Body of pancreas (tissue), 4 donors: ENCODE data around the gene ITGA8. TPM values are rescaled to one million over a fixed set of nuclear protein-coding genes. Genes with fewer than 3 reads are reported as not detected.
A peak's percentile ranks its signal among the peaks of the same experiment; 100 is the strongest.

ENCODE experiments used
- ATAC-seq: fragments of 150-250 bp; one replicate; pipeline ENCODE4 v1.9.1; 2016
- DNase-seq, 4 donors: peaks; one replicate each; pipeline ENCODE4 v3.0.0-alpha.2; 2019
- H3K27ac ChIP-seq, 4 donors: fragments of 200-600 bp; sonication (generic); 1 replicate in 3 of 4; 2 replicates in 1 of 4; pipeline versions ENCODE4 v1.5.1 to v1.6.1; 2016 to 2019; ENCODE audit warnings: mild to moderate bottlenecking in 1 of 4, mixed read lengths in 1 of 4, moderate library complexity in 1 of 4
- H3K27me3 ChIP-seq, 2 donors: fragments of 200-600 bp; sonication (generic); one replicate each; pipeline ENCODE4 v1.6.0; 2016; ENCODE audit warnings: mild to moderate bottlenecking in 1 of 2
- H3K36me3 ChIP-seq, 2 donors: fragments of 200-600 bp; sonication (generic); replicated peaks in 1 of 2; 2 replicates each; pipeline ENCODE4 v1.5.1; 2016; ENCODE audit warnings: low read depth in 2 of 2; ENCODE audit not compliant: insufficient read depth in 1 of 2
- H3K4me1 ChIP-seq: fragments of 200-600 bp; sonication (generic); one replicate; pipeline ENCODE4 v1.6.0; 2016
- H3K4me3 ChIP-seq, 2 donors: fragments of 200-600 bp; sonication (generic); 1 replicate in 1 of 2; 2 replicates in 1 of 2; pipeline ENCODE4 v1.5.1; 2016 to 2019
- H3K9me3 ChIP-seq, 3 donors: fragments of 200-600 bp; sonication (generic); 1 replicate in 2 of 3; 2 replicates in 1 of 3; pipeline ENCODE4 v1.5.1; 2016
- POLR2A ChIP-seq, 3 donors: fragments of 450-650 bp; IDR thresholded peaks; one replicate each; pipeline ENCODE4 v1.6.1; 2016; ENCODE audit warnings: antibody characterized with exemption in 3 of 3, mild to moderate bottlenecking in 2 of 3
- WGBS, 2 donors: methylation state at CpG; one replicate each; pipeline ENCODE4 v1.1.5; 2017; 5-methylcytosine and 5-hydroxymethylcytosine counted together
- intact Hi-C: fragments of 100-400 bp; cut with DNase I; formaldehyde crosslinking; loops from one replicate; pipeline ENCODE4 v1.15.1; 2023
- total RNA-seq, 2 donors: library from RNA; depleted of rRNA; stranded (reverse); fragments of >200 nt; gene quantifications; one replicate each; pipeline ENCODE4 v1.1.0, GENCODE V29; 2016
- TF ChIP-seq, protein P1 (sequence below), 7 experiments: fragments of 450-650 bp in 4 of 7; fragments of 200-600 bp in 3 of 7; sonication (generic) in 3 of 7; IDR thresholded peaks; one replicate each; pipeline ENCODE4 v1.5.1; 2016 to 2019; ENCODE audit warnings: antibody characterized with exemption in 7 of 7

The ITGA8 gene
- total RNA-seq, 2 donors from 2014 or later: 0.66 to 0.78 TPM

DNA sequence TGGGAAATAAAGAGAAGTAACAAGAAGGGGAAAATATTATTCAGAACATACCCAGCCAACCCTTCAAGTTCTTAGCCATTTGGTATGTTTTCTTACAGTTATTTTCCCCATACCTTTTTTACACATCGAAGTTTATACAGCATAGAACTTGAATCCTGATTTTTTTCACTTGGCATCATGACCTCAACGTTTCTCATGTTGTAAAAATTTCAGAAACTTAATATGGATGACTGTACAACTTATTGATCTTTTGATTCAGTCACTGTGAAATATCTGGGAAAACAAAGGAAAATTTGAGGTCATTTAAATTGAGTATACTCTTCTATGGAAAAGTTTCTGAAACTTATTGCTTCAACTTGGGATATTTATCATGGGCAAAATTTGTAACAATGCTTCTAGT is 245.1 kb downstream of the ITGA8 start:
- no peaks in the 10 kb centered on the region for H3K4me1 ChIP-seq
- intact Hi-C loops: no loop called here
- no peak overlapping the region for H3K4me3 ChIP-seq
- no peak for DNase-seq
- ATAC-seq: no peak
- no peaks in the 10 kb centered on the region for H3K9me3 ChIP-seq
- no peaks in the 10 kb centered on the region for H3K36me3 ChIP-seq
- no peaks in the 10 kb centered on the region for H3K27me3 ChIP-seq
- TF ChIP-seq, protein P1, sequence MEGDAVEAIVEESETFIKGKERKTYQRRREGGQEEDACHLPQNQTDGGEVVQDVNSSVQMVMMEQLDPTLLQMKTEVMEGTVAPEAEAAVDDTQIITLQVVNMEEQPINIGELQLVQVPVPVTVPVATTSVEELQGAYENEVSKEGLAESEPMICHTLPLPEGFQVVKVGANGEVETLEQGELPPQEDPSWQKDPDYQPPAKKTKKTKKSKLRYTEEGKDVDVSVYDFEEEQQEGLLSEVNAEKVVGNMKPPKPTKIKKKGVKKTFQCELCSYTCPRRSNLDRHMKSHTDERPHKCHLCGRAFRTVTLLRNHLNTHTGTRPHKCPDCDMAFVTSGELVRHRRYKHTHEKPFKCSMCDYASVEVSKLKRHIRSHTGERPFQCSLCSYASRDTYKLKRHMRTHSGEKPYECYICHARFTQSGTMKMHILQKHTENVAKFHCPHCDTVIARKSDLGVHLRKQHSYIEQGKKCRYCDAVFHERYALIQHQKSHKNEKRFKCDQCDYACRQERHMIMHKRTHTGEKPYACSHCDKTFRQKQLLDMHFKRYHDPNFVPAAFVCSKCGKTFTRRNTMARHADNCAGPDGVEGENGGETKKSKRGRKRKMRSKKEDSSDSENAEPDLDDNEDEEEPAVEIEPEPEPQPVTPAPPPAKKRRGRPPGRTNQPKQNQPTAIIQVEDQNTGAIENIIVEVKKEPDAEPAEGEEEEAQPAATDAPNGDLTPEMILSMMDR (IDR thresholded peaks at IDR 0.05): no peak
- no peak for TF ChIP-seq POLR2A (IDR thresholded peaks at IDR 0.05)
- H3K27ac ChIP-seq: no peak overlapping the region
- 35 to 42% methylated on average over 2 of the region's 2 CpGs for WGBS, 2 donors

DNA sequence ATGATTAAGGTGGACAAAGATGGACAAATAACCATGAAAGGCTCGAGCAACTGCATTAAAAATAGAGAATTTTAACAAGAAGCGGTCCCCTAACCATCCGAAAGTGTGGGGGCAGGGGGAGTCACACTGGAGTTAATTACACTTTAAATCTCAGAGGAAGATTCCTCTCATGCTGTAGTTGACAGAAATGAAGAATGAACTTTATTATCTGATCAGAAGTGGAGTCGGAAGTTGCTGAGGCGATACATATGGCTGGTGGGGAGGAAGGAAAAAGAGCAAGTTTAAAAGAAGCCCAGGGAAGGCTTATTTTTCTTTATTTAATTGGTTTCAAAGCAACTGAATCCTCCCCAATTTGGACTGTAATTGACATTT is 246.3 kb downstream of the ITGA8 start:
- ATAC-seq: no peak
- H3K9me3 ChIP-seq: no peaks in the 10 kb centered on the region
- intact Hi-C loops: no loop called here
- no peak for DNase-seq
- TF ChIP-seq, protein P1 (IDR thresholded peaks at IDR 0.05): no peak
- no peak for TF ChIP-seq POLR2A (IDR thresholded peaks at IDR 0.05)
- no peak overlapping the region for H3K4me3 ChIP-seq
- no peak overlapping the region for H3K27ac ChIP-seq
- no peaks in the 10 kb centered on the region for H3K4me1 ChIP-seq
- no peaks in the 10 kb centered on the region for H3K36me3 ChIP-seq
- 27 to 41% methylated on average over 5 of the region's 5 CpGs for WGBS, 2 donors
- H3K27me3 ChIP-seq: no peaks in the 10 kb centered on the region

DNA sequence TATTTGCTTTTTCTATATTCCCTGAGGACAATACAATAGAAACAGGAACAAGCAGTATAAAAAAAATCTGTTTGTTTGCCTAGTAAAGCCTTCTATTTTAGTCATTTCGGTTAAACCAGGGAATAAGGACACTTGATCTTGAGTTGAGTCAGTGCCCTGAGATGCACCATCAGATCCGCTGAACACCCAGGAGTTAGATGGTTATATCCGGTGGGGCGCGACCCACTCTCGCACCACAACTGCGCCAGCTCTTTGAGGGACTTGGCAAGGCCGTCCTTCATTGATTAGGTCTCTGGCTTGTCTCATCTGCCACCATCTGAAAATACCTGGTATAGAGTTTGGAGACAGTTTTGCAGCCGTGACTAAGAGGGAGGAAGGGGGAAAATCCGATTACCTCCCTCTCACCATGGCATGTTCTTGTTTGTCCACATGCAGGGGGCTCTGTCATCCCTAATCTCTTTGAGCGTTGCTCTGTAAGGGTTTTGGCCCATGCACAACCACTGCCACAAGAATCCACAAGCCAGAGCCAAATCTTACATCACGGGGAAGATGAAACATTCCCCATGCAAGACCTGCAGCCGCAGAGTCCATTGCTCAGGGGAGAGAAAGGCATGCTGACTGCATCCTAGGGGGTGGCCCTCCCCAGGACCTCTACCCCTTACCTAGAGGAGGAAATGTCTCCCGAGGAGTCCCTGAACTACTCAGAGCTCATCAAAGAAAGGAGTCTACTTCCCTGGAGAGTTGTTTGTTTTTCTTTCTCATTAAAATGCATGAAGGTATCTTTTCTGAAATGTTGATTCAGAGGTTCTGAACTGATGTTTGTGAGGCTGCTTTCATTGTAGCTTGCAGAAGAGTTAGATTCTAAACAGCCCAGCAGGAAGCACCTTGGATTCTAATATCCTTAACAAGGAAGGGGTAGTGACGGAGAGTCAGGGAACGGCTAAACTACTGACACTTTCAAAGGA is 247.0 kb downstream of the ITGA8 start:
- intact Hi-C loops: no loop called here
- Histone ChIP-seq H3K4me1 (no peaks in the 10 kb centered on the region), H3K4me3 (no peak overlapping the region), H3K27ac (no peak overlapping the region), H3K9me3 (no peaks in the 10 kb centered on the region), H3K36me3 (no peaks in the 10 kb centered on the region), H3K27me3 (no peaks in the 10 kb centered on the region)
- WGBS, 2 donors: 25 to 47% methylated on average over 16 of the region's 16 CpGs
- TF ChIP-seq POLR2A (IDR thresholded peaks at IDR 0.05): no peak
- TF ChIP-seq, protein P1 (IDR thresholded peaks at IDR 0.05): no peak
- DNase-seq (peak in 1 of 4 donors; percentile 16), ATAC-seq (no peak)

DNA sequence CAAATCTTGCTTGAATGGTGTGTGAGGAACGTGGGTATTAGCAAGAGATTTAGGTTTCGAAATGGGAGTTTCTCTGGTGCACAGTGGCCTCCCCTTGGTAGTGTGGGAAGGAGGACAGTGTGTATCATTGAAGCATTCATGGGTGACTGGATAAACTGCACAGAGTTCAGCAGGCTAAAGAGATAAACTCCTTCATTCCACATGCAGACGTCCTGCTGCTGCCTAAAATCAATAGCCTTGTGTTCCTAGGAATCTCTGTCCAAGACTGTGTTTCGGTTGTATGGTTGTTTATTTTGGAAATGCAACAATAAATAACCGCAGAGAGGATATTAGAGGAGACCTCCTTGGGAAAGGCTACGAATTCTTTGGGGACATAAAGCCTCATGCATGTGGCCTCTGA is 247.7 kb downstream of the ITGA8 start:
- Histone ChIP-seq H3K27me3 (no peaks in the 10 kb centered on the region), H3K27ac (no peak overlapping the region), H3K9me3 (no peaks in the 10 kb centered on the region), H3K36me3 (no peaks in the 10 kb centered on the region), H3K4me3 (no peak overlapping the region), H3K4me1 (no peaks in the 10 kb centered on the region)
- no peak for DNase-seq
- ATAC-seq: no peak
- intact Hi-C loops: no loop called here
- 20 to 21% methylated on average over 6 of the region's 6 CpGs for WGBS, 2 donors
- TF ChIP-seq POLR2A (IDR thresholded peaks at IDR 0.05): no peak
- TF ChIP-seq, protein P1 (IDR thresholded peaks at IDR 0.05): no peak

DNA sequence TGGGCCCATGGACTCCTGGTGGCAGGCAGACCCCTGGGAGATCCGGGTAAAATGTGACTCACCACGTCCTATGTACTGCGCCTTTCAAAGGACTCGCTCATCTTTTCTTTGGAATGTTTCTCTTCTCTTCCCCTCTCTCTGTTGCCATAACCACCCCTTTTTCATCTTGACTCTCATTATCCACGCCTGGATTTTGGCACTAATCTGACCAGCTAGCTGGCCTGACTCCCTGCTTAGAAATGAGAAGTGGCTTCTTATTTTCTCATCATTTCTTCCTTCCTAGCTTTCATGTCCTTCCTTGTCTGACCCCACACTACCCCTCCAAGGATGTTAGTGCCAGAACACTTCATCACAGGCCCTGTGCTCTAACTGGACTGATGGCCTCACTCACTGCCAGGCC is 250.6 kb downstream of the ITGA8 start:
- TF ChIP-seq, protein P1 (IDR thresholded peaks at IDR 0.05): no peak
- TF ChIP-seq POLR2A (IDR thresholded peaks at IDR 0.05): no peak
- 84 to 87% methylated on average over 5 of the region's 5 CpGs for WGBS, 2 donors
- ATAC-seq (no peak), DNase-seq (no peak)
- Histone ChIP-seq H3K4me3 (no peak overlapping the region), H3K4me1 (no peaks in the 10 kb centered on the region), H3K36me3 (no peaks in the 10 kb centered on the region), H3K27ac (no peak overlapping the region), H3K27me3 (no peaks in the 10 kb centered on the region), H3K9me3 (no peaks in the 10 kb centered on the region)
- intact Hi-C loops: no loop called here
